Suprapubic skin (tissue), 4 donors: ENCODE data around the gene STYXL1. TPM values are rescaled to one million over a fixed set of nuclear protein-coding genes. Genes with fewer than 3 reads are reported as not detected.
"Not testable (repeated sequence)": the region's sequence is repeated elsewhere in the genome, so short reads cannot be mapped to it uniquely, and the experiment has no call there.

Experiments
- DNase-seq, 2 donors: peaks; one replicate each; pipeline ENCODE4 v3.0.0-alpha.2; 2019; ENCODE audit warnings: low spot score in 2 of 2
- H3K27ac ChIP-seq: fragments of 200-600 bp; sonication (generic); one replicate; pipeline ENCODE4 v1.5.1; 2019
- H3K27me3 ChIP-seq: fragments of 200-600 bp; sonication (generic); one replicate; pipeline ENCODE4 v1.5.1; 2019
- H3K36me3 ChIP-seq: fragments of 200-600 bp; sonication (generic); one replicate; pipeline ENCODE4 v1.5.1; 2019
- H3K4me1 ChIP-seq: fragments of 200-600 bp; sonication (generic); one replicate; pipeline ENCODE4 v1.5.1; 2019
- H3K4me3 ChIP-seq: fragments of 200-600 bp; sonication (generic); one replicate; pipeline ENCODE4 v1.5.1; 2019; ENCODE audit warnings: mild to moderate bottlenecking
- H3K9me3 ChIP-seq: fragments of 200-600 bp; sonication (generic); one replicate; pipeline ENCODE4 v1.5.1; 2019
- CTCF ChIP-seq, 2 donors: fragments of 200-600 bp in 1 of 2; fragments of 450-650 bp in 1 of 2; sonication (generic) in 1 of 2; IDR thresholded peaks; one replicate each; pipeline ENCODE4 v1.5.1; 2016 to 2019; ENCODE audit warnings: antibody characterized with exemption in 2 of 2, mild to moderate bottlenecking in 1 of 2, moderate library complexity in 1 of 2
- EP300 ChIP-seq: sonication (generic); formaldehyde crosslinking; IDR thresholded peaks from one replicate; pipeline ENCODE4 v1.6.1; 2017; ENCODE audit warnings: antibody characterized with exemption
- POLR2A ChIP-seq, 2 donors: fragments of 450-650 bp; IDR thresholded peaks; one replicate each; pipeline ENCODE4 v1.6.1; 2017; ENCODE audit warnings: antibody characterized with exemption in 2 of 2, mild to moderate bottlenecking in 2 of 2, moderate library complexity in 2 of 2
- POLR2AphosphoS5 ChIP-seq, 3 donors: sonication (generic); formaldehyde crosslinking; IDR thresholded peaks; one replicate each; pipeline ENCODE4 v1.6.1; 2017; ENCODE audit warnings: antibody characterized with exemption in 3 of 3
- WGBS: methylation state at CpG from one replicate; pipeline ENCODE4 v1.1.5; 2018; 5-methylcytosine and 5-hydroxymethylcytosine counted together
- total RNA-seq, 4 donors: library from RNA; depleted of rRNA; stranded (reverse); fragments of >200 nt; gene quantifications; one replicate each; pipeline ENCODE4 v1.1.0, GENCODE V29; 2016

Gene STYXL1
- total RNA-seq, 4 donors from 2014 or later: 8.8 to 59.5 (median 41.2) TPM

- H3K9me3 ChIP-seq: no peaks in the 10 kb centered on the region
- H3K4me3 ChIP-seq: no peak overlapping the region
- WGBS: 91% methylated on average over 13 of the region's 13 CpGs
- no peak for DNase-seq
- no peaks in the 10 kb centered on the region for H3K4me1 ChIP-seq
- no peaks in the 10 kb centered on the region for H3K27me3 ChIP-seq
- TF ChIP-seq POLR2AphosphoS5 (IDR thresholded peaks at IDR 0.05) (no peak), EP300 (no peak), CTCF (IDR thresholded peaks at IDR 0.05) (no peak), POLR2A (IDR thresholded peaks at IDR 0.05) (no peak)
- peaks cover 24% of the 10 kb centered on the region for H3K36me3 ChIP-seq
- H3K27ac ChIP-seq: no peak overlapping the region
Measured at GRCh38 chr7:76016191-76016947, 31.4 kb downstream of the STYXL1 start.

GRCh38 chr7:76011442-76011861 is 36.3 kb downstream of the STYXL1 start:
- Histone ChIP-seq H3K4me1 (peaks cover 6% of the 10 kb centered on the region), H3K4me3 (no peak overlapping the region), H3K9me3 (no peaks in the 10 kb centered on the region), H3K36me3 (peaks cover 15% of the 10 kb centered on the region), H3K27ac (no peak overlapping the region), H3K27me3 (no peaks in the 10 kb centered on the region)
- no peak for DNase-seq
- 57% methylated on average over 8 of the region's 8 CpGs for whole genome bisulfite sequencing
- no peak for TF ChIP-seq POLR2A (IDR thresholded peaks at IDR 0.05)
- TF ChIP-seq EP300: no peak
- TF ChIP-seq CTCF (IDR thresholded peaks at IDR 0.05): no peak
- TF ChIP-seq POLR2AphosphoS5 (IDR thresholded peaks at IDR 0.05): no peak

- 62% methylated on average over 11 of the region's 11 CpGs for WGBS
- Histone ChIP-seq H3K27ac (no peak overlapping the region), H3K9me3 (no peaks in the 10 kb centered on the region)
Measured at GRCh38 chr7:76009672-76010600, 37.9 kb downstream of the STYXL1 start.

GRCh38 chr7:76008156-76008687 is 39.6 kb downstream of the STYXL1 start:
- Histone ChIP-seq H3K9me3 (no peaks in the 10 kb centered on the region), H3K36me3 (peaks cover 11% of the 10 kb centered on the region), H3K4me3 (no peak overlapping the region), H3K27me3 (no peaks in the 10 kb centered on the region), H3K4me1 (peaks cover 6% of the 10 kb centered on the region), H3K27ac (no peak overlapping the region)
- DNase-seq: no peak
- TF ChIP-seq POLR2A (IDR thresholded peaks at IDR 0.05) (no peak), EP300 (no peak), POLR2AphosphoS5 (IDR thresholded peaks at IDR 0.05) (no peak), CTCF (IDR thresholded peaks at IDR 0.05) (no peak)
- 72% methylated on average over 8 of the region's 8 CpGs for WGBS

More at GRCh38 chr7:76009672-76010600, 37.9 kb downstream of the STYXL1 start:
- no peak for TF ChIP-seq CTCF (IDR thresholded peaks at IDR 0.05)
- H3K36me3 ChIP-seq: peaks cover 15% of the 10 kb centered on the region
- no peak overlapping the region for H3K4me3 ChIP-seq
- peaks cover 6% of the 10 kb centered on the region for H3K4me1 ChIP-seq
- no peak for DNase-seq
- H3K27me3 ChIP-seq: no peaks in the 10 kb centered on the region

GRCh38 chr7:76005004-76005403 is 42.8 kb downstream of the STYXL1 start:
- not testable (repeated sequence) for H3K27me3 ChIP-seq, DNase-seq, H3K27ac ChIP-seq, H3K4me3 ChIP-seq, H3K4me1 ChIP-seq, H3K36me3 ChIP-seq, H3K9me3 ChIP-seq
- 88% methylated on average over 4 of the region's 4 CpGs for WGBS
